GM12873 (cell line): ENCODE results near the gene RHBDF1.

Source experiments
- CTCF ChIP-seq: IDR thresholded peaks from 2 replicates; pipeline ENCODE4 v1.5.1; 2012; ENCODE audit warnings: low read depth, mild to moderate bottlenecking, moderate library complexity, low read length, control low read depth; ENCODE audit not compliant: insufficient read depth; ENCODE audit errors: missing control alignments

The RHBDF1 gene

GRCh38 chr16:63998-64913 lies 8.2 kb downstream of the RHBDF1 start:
- no peak for TF ChIP-seq CTCF

- no peak for TF ChIP-seq CTCF
Observed at GRCh38 chr16:63466-63865, 9.0 kb downstream of the RHBDF1 start.

GRCh38 chr16:62968-63391 lies 9.5 kb downstream of the RHBDF1 start:
- no peak for TF ChIP-seq CTCF

- no peak for TF ChIP-seq CTCF
Observed at GRCh38 chr16:62283-62967, 10.0 kb downstream of the RHBDF1 start.

- no peak for TF ChIP-seq CTCF
Observed at GRCh38 chr16:61879-62281, 10.6 kb downstream of the RHBDF1 start.

- TF ChIP-seq CTCF = no peak
Observed at GRCh38 chr16:60929-61878, 11.2 kb downstream of the RHBDF1 start.
